RWPE1 (cell line): ENCODE measurements around the gene PRSS50.

Source experiments
- CTCF ChIA-PET: fragments of 350-600 bp; sonication (Branson Sonifier 250); formaldehyde crosslinking; extraction: SDS; loops from one replicate; lab custom pipeline; 2021; lab: Yijun Ruan, JAX
- POLR2A ChIA-PET: fragments of 400-600 bp; formaldehyde crosslinking; extraction: SDS; loops from one replicate; lab custom pipeline; 2020; ENCODE audit warnings: antibody characterized with exemption; ENCODE audit not compliant: low non-redundant PET; lab: Yijun Ruan, JAX
- DNase-seq: peaks from one replicate; pipeline ENCODE4 v3.0.0; 2012; ENCODE audit warnings: low spot score
- H3K27ac ChIP-seq: fragments of 450-650 bp; 2 replicates; pipeline ENCODE4 v1.5.1; 2017
- TF ChIP-seq, protein P1 (sequence below): fragments of 450-650 bp; conservative IDR thresholded peaks from 2 replicates; pipeline ENCODE4 v1.5.1; 2017; ENCODE audit warnings: low read depth, mild to moderate bottlenecking

The PRSS50 gene

GRCh38 chr3:46716461-46717441 lies 918 bp downstream of the PRSS50 start:
- TF ChIP-seq, protein P1, sequence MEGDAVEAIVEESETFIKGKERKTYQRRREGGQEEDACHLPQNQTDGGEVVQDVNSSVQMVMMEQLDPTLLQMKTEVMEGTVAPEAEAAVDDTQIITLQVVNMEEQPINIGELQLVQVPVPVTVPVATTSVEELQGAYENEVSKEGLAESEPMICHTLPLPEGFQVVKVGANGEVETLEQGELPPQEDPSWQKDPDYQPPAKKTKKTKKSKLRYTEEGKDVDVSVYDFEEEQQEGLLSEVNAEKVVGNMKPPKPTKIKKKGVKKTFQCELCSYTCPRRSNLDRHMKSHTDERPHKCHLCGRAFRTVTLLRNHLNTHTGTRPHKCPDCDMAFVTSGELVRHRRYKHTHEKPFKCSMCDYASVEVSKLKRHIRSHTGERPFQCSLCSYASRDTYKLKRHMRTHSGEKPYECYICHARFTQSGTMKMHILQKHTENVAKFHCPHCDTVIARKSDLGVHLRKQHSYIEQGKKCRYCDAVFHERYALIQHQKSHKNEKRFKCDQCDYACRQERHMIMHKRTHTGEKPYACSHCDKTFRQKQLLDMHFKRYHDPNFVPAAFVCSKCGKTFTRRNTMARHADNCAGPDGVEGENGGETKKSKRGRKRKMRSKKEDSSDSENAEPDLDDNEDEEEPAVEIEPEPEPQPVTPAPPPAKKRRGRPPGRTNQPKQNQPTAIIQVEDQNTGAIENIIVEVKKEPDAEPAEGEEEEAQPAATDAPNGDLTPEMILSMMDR, result no peak
- ChIA-PET POLR2A (no interaction called here), CTCF (interaction anchor here (0.5 to 0.6 kb wide), 2 partner anchors 55 to 178 kb away, joined by 3 to 4 read pairs; no protein-coding TSS in a partner anchor)

GRCh38 chr3:46715507-46716175 lies 2.0 kb downstream of the PRSS50 start:
- no peak overlapping the region for H3K27ac ChIP-seq
- ChIA-PET POLR2A (no interaction called here), CTCF (no interaction called here)
- DNase-seq, result no peak
- TF ChIP-seq, protein P1, result no peak

More at GRCh38 chr3:46716461-46717441, 918 bp downstream of the PRSS50 start:
- H3K27ac ChIP-seq, result no peak overlapping the region
- DNase-seq, result no peak

GRCh38 chr3:46714728-46715506 lies 2.8 kb downstream of the PRSS50 start:
- no peak for DNase-seq
- POLR2A ChIA-PET, result no interaction called here
- CTCF ChIA-PET, result no interaction called here

GRCh38 chr3:46713898-46714552 lies 3.6 kb downstream of the PRSS50 start:
- no peak overlapping the region for H3K27ac ChIP-seq
- no peak for DNase-seq
- TF ChIP-seq, protein P1, result no peak
- ChIA-PET CTCF (no interaction called here), POLR2A (no interaction called here)

More at GRCh38 chr3:46714728-46715506, 2.8 kb downstream of the PRSS50 start:
- H3K27ac ChIP-seq, result no peak overlapping the region
- TF ChIP-seq, protein P1, result no peak

- CTCF ChIA-PET, result no interaction called here
- TF ChIP-seq, protein P1, result no peak
- no peak overlapping the region for H3K27ac ChIP-seq
- POLR2A ChIA-PET, result no interaction called here
- DNase-seq, result no peak
Observed at GRCh38 chr3:46713050-46713897, 4.4 kb downstream of the PRSS50 start.
